Central memory CD8-positive, alpha-beta T cell (primary cell): ENCODE data around the gene ANKMY1.
A peak's percentile ranks its signal among the peaks of the same experiment; 100 is the strongest.

ENCODE experiments used
- ATAC-seq: fragments of 150-1000 bp; cut with Tn5 transposase; replicated peaks from 2 replicates; pipeline ENCODE4 v1.10.0; 2022; ENCODE audit warnings: mild to moderate bottlenecking, moderate FRiP score, moderate number of reproducible peaks; ENCODE audit not compliant: poor library complexity, severe bottlenecking; ENCODE audit errors: extremely low read depth
- DNase-seq, 2 donors: peaks; one replicate each; pipeline ENCODE4 v3.0.0; 2021; ENCODE audit warnings: low spot score in 2 of 2
- H3K27ac Mint-ChIP-seq: one replicate; pipeline ENCODE4 v1.8.0; 2022; ENCODE audit warnings: low read depth, mild to moderate bottlenecking, moderate library complexity, mixed read lengths
- H3K27me3 Mint-ChIP-seq: one replicate; pipeline ENCODE4 v1.8.0; 2022; ENCODE audit warnings: mixed read lengths
- H3K36me3 Mint-ChIP-seq: one replicate; pipeline ENCODE4 v1.8.0; 2022; ENCODE audit warnings: mild to moderate bottlenecking, moderate library complexity, mixed read lengths; ENCODE audit not compliant: insufficient read depth
- H3K4me1 Mint-ChIP-seq: one replicate; pipeline ENCODE4 v1.8.0; 2022; ENCODE audit warnings: mixed read lengths
- H3K4me3 Mint-ChIP-seq: one replicate; pipeline ENCODE4 v1.8.0; 2022; ENCODE audit warnings: mild to moderate bottlenecking, moderate library complexity, mixed read lengths
- H3K9me3 Mint-ChIP-seq: one replicate; pipeline ENCODE4 v1.8.0; 2022; ENCODE audit warnings: mixed read lengths

ANKMY1 gene, protein sequence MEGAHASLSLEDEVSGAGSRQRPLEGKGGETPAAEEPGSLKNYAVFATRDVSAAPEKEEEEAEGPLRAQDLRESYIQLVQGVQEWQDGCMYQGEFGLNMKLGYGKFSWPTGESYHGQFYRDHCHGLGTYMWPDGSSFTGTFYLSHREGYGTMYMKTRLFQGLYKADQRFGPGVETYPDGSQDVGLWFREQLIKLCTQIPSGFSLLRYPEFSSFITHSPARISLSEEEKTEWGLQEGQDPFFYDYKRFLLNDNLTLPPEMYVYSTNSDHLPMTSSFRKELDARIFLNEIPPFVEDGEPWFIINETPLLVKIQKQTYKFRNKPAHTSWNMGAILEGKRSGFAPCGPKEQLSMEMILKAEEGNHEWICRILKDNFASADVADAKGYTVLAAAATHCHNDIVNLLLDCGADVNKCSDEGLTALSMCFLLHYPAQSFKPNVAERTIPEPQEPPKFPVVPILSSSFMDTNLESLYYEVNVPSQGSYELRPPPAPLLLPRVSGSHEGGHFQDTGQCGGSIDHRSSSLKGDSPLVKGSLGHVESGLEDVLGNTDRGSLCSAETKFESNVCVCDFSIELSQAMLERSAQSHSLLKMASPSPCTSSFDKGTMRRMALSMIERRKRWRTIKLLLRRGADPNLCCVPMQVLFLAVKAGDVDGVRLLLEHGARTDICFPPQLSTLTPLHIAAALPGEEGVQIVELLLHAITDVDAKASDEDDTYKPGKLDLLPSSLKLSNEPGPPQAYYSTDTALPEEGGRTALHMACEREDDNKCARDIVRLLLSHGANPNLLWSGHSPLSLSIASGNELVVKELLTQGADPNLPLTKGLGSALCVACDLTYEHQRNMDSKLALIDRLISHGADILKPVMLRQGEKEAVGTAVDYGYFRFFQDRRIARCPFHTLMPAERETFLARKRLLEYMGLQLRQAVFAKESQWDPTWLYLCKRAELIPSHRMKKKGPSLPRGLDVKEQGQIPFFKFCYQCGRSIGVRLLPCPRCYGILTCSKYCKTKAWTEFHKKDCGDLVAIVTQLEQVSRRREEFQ

DNA sequence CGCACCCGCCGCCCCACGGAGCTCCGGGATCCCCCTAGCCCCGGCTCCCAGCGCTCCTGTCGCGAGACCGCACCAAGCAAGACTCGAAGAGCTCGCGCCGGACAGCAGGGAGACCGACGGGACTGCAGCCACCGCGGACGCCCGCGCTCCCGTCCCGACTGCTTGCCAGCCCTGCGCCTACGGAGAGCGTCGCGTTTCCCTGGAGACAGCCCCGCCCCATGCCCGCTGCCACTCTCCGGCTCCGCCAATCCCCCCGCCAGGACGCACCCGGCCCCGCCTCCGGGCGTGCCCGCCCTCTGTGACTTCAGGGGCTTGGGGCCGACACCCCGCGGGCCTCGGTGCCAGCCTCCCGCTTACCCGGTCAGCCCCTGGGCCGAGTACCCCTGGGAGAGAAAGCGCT, at the start of gene ANKMY1:
Gene ANKMY1, minus strand, starts transcription at position 181 of the 400 bp plus-strand sequence. CDS start 653 bp downstream, outside the sequence.
- peaks cover 40% of the 10 kb centered on the region for H3K4me1 Mint-ChIP-seq
- ATAC-seq (no peak), DNase-seq (no peak)
- peak within 1 kb of the TSS; percentile 71 for H3K27ac Mint-ChIP-seq
- no peaks in the 10 kb centered on the region for H3K9me3 Mint-ChIP-seq
- H3K4me3 Mint-ChIP-seq = peak within 1 kb of the TSS; percentile 87
- H3K27me3 Mint-ChIP-seq = no peaks in the 10 kb centered on the region
- H3K36me3 Mint-ChIP-seq = peaks cover 22% of the 10 kb centered on the region

DNA sequence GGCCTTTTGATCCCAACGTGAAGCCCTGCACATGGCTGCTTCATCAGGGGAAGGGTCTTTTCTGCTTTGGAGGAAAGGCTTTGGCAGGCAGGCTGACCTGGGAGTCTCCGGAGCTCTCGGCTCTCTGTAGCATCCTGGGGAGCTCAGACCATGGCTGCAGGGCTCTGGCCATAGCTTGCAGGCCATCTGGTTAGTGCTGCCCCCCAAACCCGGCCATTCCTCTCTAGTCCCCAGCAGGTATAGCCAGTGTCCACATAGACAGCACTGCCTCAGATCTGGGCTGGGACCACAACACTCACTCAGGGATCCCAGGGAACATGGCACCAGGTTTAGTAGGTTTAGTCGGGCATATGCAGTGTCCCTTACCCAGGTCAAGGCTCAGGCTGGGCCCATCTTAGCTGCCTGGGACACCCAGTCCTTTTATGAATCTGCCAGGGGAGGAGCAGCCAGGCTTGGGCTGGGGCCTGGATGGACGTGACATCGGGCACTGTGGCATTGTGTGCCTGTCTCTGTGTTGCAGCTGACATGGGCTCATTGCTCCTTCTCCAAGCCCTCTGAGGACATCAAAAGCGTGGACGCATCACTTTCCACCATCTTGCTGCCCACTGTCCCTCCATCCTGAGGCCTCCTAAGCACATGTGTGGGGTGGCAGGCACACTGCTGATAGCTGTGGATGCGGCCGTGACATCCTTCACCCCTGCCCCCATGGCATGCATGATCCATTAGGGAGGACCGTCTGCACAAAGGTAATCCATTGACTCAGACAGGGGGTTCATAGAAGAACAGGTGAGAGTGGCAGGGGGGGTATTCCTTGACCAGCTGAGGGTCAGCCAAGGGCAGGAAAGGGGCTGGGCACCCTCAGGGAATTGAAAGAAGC, 48.3 kb upstream of the ANKMY1 start:
- ATAC-seq (no peak), DNase-seq (no peak)
- no peaks in the 10 kb centered on the region for H3K27me3 Mint-ChIP-seq
- H3K27ac Mint-ChIP-seq = no peak overlapping the region
- H3K4me3 Mint-ChIP-seq = no peak overlapping the region
- H3K9me3 Mint-ChIP-seq = no peaks in the 10 kb centered on the region
- H3K36me3 Mint-ChIP-seq = peaks cover 8% of the 10 kb centered on the region
- peaks cover 8% of the 10 kb centered on the region for H3K4me1 Mint-ChIP-seq

DNA sequence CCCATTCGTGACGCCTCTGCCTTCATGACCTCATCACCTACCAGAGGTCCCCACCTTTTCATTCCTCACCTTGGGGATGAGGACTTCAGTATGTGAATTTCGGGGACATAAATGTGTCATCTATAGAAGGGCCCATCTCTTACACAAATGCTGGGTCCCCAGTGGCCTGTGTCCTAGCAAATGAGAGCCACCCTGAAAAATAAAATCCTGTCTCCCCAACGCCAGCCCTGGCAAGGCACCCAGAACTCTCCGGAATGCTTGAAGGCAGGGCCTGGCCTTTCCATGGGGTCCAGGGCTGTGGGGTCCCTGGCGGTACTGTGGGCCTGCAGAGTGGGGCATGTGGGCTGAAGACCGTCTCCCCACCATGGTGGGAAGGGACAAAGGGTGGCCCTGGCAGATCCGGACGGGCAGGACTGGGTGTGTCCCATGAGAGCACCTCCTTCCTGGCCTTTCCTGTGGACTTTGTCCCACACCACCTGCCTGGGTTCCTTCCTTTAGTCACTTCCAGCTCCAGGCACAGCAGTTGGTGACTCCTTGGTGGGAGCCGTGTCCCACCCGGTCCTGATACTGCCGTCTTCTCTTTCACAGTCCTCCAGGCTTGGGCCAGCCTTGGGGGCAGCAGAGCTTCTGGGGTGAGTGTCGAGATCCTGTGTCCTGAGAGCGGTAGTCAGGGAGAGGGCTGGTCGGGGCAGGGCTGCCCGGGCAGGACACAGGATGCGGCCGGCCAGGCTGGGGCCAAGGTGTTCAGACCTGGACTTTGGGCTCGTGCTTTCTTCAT, 47.3 kb upstream of the ANKMY1 start:
- Mint-ChIP-seq H3K4me3 (no peak overlapping the region), H3K27ac (no peak overlapping the region), H3K27me3 (no peaks in the 10 kb centered on the region), H3K36me3 (peaks cover 8% of the 10 kb centered on the region), H3K4me1 (peaks cover 6% of the 10 kb centered on the region), H3K9me3 (no peaks in the 10 kb centered on the region)
- DNase-seq (no peak), ATAC-seq (no peak)

- DNase-seq (no peak), ATAC-seq (no peak)
- Mint-ChIP-seq H3K36me3 (peaks cover 8% of the 10 kb centered on the region), H3K27ac (no peak overlapping the region), H3K9me3 (no peaks in the 10 kb centered on the region), H3K27me3 (no peaks in the 10 kb centered on the region), H3K4me3 (no peak overlapping the region), H3K4me1 (peaks cover 6% of the 10 kb centered on the region)
Observed at GRCh38 chr2:240604291-240604938, 46.6 kb upstream of the ANKMY1 start.

DNA sequence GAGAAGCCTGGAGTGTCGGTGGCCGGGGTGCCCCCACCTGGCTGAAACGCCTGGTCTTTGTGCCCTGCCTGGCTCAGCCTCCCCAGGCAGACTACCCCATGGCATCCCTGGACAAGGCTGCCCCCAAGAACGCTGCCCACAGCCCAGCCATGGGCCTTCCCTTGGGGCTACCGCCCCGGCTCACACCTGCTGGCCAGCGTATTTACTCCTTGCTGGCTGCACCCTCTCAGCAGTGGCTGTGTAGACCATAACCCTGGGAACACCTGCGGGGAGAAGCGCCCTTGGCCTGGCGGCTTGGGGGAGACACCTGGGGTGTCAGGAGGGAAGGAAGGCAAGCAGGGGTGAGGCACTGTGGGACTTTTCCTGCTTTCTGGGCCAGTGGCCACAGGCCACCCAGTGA, 46.1 kb upstream of the ANKMY1 start:
- no peaks in the 10 kb centered on the region for H3K9me3 Mint-ChIP-seq
- no peak overlapping the region for H3K27ac Mint-ChIP-seq
- H3K4me1 Mint-ChIP-seq = peaks cover 6% of the 10 kb centered on the region
- H3K36me3 Mint-ChIP-seq = peaks cover 8% of the 10 kb centered on the region
- H3K27me3 Mint-ChIP-seq = no peaks in the 10 kb centered on the region
- DNase-seq = no peak
- H3K4me3 Mint-ChIP-seq = no peak overlapping the region
- ATAC-seq = no peak

DNA sequence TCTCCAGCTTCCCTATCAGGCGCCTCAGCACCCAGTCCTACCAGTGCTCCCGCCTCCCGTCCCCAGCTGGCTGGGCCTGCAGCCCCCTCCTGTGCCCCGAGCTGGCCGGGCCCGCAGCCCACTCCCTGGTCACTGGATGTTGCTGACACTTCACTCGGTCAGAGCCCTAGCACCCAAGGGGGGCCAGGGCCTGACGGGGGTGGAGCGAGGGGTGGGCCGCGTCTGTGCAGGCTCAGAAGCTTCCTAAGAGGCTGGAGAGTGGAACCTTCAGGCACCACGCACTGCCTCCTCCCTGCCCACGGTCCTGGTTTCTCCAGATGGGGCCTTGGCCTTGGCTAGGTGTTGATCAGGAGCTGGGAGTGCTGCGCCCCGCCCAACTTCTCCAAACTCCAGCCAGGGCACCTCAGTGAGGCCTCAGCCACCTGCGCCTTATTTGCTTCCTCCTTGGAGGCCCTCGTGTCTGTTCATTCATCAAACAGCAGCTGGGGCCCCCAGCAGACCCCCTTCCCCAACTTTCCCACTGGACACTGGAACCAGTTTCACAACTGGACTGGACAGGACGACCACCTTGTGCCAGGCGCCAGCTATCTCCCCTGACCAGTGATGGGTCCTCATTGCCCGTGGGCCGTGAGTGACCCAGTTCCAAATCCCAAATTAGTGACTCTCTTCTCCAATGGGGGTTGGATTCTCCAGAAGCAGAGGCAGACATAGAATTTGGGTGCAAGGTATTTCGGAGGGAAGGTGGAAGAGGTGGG, 45.5 kb upstream of the ANKMY1 start:
- no peak overlapping the region for H3K4me3 Mint-ChIP-seq
- peaks cover 8% of the 10 kb centered on the region for H3K36me3 Mint-ChIP-seq
- DNase-seq (no peak), ATAC-seq (no peak)
- H3K27ac Mint-ChIP-seq = peak overlapping the region; percentile 51
- H3K4me1 Mint-ChIP-seq = peaks cover 6% of the 10 kb centered on the region
- no peaks in the 10 kb centered on the region for H3K9me3 Mint-ChIP-seq
- no peaks in the 10 kb centered on the region for H3K27me3 Mint-ChIP-seq

GRCh38 chr2:240602266-240603050, 44.7 kb upstream of the ANKMY1 start:
- ATAC-seq (no peak), DNase-seq (no peak)
- H3K4me1 Mint-ChIP-seq = peaks cover 6% of the 10 kb centered on the region
- no peaks in the 10 kb centered on the region for H3K27me3 Mint-ChIP-seq
- H3K9me3 Mint-ChIP-seq = no peaks in the 10 kb centered on the region
- H3K27ac Mint-ChIP-seq = peak overlapping the region; percentile 51
- peaks cover 5% of the 10 kb centered on the region for H3K36me3 Mint-ChIP-seq
- no peak overlapping the region for H3K4me3 Mint-ChIP-seq

DNA sequence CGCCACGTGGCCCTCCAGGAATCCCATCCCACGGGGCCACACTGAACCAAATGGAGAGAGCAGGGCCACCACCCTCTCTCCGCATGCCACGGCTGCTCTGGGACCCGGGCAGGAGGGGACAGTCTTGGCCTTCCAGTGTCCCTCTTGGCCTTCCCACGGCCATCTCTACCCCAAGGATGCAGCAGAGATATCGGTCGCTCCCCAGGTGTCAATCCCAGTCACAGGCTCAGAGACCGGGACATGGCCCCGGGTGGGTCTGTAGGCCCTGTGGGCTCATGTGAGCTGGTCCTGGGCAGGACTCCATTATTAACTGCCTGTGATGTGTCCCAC, 44.0 kb upstream of the ANKMY1 start:
- no peak for ATAC-seq
- no peak overlapping the region for H3K27ac Mint-ChIP-seq
- no peak overlapping the region for H3K4me3 Mint-ChIP-seq
- H3K9me3 Mint-ChIP-seq = no peaks in the 10 kb centered on the region
- no peak for DNase-seq
- H3K4me1 Mint-ChIP-seq = peaks cover 6% of the 10 kb centered on the region
- peaks cover 4% of the 10 kb centered on the region for H3K36me3 Mint-ChIP-seq
- no peaks in the 10 kb centered on the region for H3K27me3 Mint-ChIP-seq

- Mint-ChIP-seq H3K27me3 (no peaks in the 10 kb centered on the region), H3K4me1 (peaks cover 6% of the 10 kb centered on the region), H3K4me3 (no peak overlapping the region), H3K36me3 (peaks cover 4% of the 10 kb centered on the region), H3K27ac (peak overlapping the region; percentile 71), H3K9me3 (no peaks in the 10 kb centered on the region)
- DNase-seq = no peak
- no peak for ATAC-seq
Observed at GRCh38 chr2:240601061-240601830, 43.5 kb upstream of the ANKMY1 start.

- Mint-ChIP-seq H3K36me3 (peaks cover 7% of the 10 kb centered on the region), H3K4me1 (peaks cover 6% of the 10 kb centered on the region), H3K4me3 (no peak overlapping the region), H3K27ac (peak overlapping the region; percentile 71), H3K9me3 (no peaks in the 10 kb centered on the region), H3K27me3 (no peaks in the 10 kb centered on the region)
- ATAC-seq (no peak), DNase-seq (no peak)
Observed at GRCh38 chr2:240600451-240600961, 42.7 kb upstream of the ANKMY1 start.
